GM04504 (cell line): ENCODE data around the gene PRSS2.

Experiments
- DNase-seq: peaks from one replicate; pipeline ENCODE4 v3.0.0-alpha.2; 2012; ENCODE audit warnings: low read depth

PRSS2 gene

GRCh38 chr7:142787034-142787768 lies 16.4 kb downstream of the PRSS2 start:
- no peak for DNase-seq

DNA sequence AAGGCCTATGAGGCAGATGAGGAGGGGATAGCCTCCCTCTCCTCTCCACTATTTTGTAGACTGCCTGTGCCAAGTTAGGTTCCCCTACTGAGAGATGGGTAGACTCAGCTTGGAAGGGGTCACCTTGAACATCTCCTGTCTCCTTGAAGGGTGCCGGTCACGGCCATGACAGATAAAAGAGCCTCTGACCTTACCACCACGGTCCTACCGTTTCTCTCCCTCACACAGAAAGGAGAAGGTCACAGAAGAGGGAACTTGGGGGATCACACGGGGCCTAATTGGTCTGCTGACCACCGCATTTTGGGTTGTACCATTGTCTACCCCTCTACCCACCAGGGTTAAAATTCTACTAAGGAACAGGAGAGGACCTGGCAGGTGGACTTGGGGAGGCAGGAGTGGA lies 17.0 kb downstream of the PRSS2 start:
- DNase-seq: no peak

- DNase-seq: no peak
Measured at GRCh38 chr7:142788303-142789289, 17.8 kb downstream of the PRSS2 start.

GRCh38 chr7:142789441-142789840 lies 18.7 kb downstream of the PRSS2 start:
- no peak for DNase-seq

- DNase-seq: no peak
Measured at GRCh38 chr7:142790056-142790455, 19.3 kb downstream of the PRSS2 start.

- no peak for DNase-seq
Measured at GRCh38 chr7:142790555-142790954, 19.8 kb downstream of the PRSS2 start.

- DNase-seq: no peak
Measured at GRCh38 chr7:142791502-142791901, 20.7 kb downstream of the PRSS2 start.

GRCh38 chr7:142792129-142792528 lies 21.4 kb downstream of the PRSS2 start:
- no peak for DNase-seq

GRCh38 chr7:142792593-142792992 lies 21.8 kb downstream of the PRSS2 start:
- DNase-seq: no peak

GRCh38 chr7:142793156-142793555 lies 22.4 kb downstream of the PRSS2 start:
- DNase-seq: no peak

DNA sequence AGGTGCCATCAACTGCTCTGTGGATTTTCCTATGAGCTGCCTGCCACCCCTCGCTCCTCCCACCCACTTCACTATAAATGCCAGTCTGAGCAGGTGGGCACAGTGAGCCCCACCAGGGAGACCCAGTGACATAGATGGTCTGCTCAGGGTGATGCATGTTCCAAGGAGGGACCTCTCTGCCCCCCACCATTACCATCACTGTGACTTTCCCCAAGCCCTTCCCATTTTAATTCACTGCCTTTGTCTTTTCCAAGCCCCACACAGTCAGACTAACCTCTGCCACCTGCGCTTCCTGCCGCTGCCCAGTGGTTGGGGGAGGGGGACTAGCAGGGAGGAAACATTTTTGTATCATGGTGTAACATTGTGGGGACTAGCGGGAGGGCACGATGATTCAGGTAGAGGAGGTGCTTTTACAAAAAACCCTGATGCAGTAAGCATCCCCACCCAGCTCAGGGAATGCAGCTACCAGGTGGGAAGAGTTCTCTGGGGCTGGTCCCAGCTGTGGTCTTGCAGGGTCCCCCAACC lies 24.6 kb downstream of the PRSS2 start:
- DNase-seq: no peak

- DNase-seq: no peak
Measured at GRCh38 chr7:142796001-142796500, 25.3 kb downstream of the PRSS2 start.

DNA sequence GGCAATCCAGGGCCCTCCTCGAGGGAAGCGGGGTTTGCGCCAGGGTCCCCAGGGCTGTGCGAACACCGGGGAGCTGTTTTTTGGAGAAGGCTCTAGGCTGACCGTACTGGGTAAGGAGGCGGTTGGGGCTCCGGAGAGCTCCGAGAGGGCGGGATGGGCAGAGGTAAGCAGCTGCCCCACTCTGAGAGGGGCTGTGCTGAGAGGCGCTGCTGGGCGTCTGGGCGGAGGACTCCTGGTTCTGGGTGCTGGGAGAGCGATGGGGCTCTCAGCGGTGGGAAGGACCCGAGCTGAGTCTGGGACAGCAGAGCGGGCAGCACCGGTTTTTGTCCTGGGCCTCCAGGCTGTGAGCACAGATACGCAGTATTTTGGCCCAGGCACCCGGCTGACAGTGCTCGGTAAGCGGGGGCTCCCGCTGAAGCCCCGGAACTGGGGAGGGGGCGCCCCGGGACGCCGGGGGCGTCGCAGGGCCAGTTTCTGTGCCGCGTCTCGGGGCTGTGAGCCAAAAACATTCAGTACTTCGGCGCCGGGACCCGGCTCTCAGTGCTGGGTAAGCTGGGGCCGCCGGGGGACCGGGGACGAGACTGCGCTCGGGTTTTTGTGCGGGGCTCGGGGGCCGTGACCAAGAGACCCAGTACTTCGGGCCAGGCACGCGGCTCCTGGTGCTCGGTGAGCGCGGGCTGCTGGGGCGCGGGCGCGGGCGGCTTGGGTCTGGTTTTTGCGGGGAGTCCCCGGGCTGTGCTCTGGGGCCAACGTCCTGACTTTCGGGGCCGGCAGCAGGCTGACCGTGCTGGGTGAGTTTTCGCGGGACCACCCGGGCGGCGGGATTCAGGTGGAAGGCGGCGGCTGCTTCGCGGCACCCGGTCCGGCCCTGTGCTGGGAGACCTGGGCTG lies 26.0 kb downstream of the PRSS2 start:
- no peak for DNase-seq

GRCh38 chr7:142797391-142798377 lies 26.9 kb downstream of the PRSS2 start:
- no peak for DNase-seq

- DNase-seq: no peak
Measured at GRCh38 chr7:142798451-142799436, 28.0 kb downstream of the PRSS2 start.

DNA sequence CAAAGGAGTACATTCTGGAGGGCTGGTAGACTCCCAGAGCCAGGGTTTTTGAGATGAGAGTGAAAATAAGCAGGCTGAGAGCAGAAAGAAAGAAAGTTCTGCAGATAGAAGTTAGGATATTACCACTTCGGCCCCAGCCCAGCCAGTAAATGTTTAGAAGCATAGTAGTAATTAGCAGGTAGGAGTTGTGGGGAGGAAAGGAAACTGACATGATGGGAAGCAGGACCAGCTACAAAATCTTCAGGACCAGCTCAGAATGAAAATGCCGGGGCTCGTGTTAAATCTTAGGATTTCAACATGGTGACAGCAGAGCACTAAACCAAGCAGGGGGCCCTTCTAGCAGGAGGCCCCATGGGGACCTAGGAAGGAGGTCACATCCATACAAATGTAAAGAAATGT lies 28.7 kb downstream of the PRSS2 start:
- DNase-seq: no peak

GRCh38 chr7:142800088-142800487 lies 29.3 kb downstream of the PRSS2 start:
- no peak for DNase-seq

GRCh38 chr7:142800699-142801260 lies 30.0 kb downstream of the PRSS2 start:
- DNase-seq: no peak
